GM12801 (cell line): ENCODE data around the gene NDOR1.

ENCODE experiments used
- TF ChIP-seq, protein P1 (sequence below): IDR thresholded peaks from one replicate; pipeline ENCODE4 v1.5.1; 2011; ENCODE audit warnings: control low read depth; ENCODE audit not compliant: insufficient read length; ENCODE audit errors: extremely low read depth

Gene NDOR1

GRCh38 chr9:137233143-137233980 lies 27.9 kb downstream of the NDOR1 start:
- TF ChIP-seq, protein P1, sequence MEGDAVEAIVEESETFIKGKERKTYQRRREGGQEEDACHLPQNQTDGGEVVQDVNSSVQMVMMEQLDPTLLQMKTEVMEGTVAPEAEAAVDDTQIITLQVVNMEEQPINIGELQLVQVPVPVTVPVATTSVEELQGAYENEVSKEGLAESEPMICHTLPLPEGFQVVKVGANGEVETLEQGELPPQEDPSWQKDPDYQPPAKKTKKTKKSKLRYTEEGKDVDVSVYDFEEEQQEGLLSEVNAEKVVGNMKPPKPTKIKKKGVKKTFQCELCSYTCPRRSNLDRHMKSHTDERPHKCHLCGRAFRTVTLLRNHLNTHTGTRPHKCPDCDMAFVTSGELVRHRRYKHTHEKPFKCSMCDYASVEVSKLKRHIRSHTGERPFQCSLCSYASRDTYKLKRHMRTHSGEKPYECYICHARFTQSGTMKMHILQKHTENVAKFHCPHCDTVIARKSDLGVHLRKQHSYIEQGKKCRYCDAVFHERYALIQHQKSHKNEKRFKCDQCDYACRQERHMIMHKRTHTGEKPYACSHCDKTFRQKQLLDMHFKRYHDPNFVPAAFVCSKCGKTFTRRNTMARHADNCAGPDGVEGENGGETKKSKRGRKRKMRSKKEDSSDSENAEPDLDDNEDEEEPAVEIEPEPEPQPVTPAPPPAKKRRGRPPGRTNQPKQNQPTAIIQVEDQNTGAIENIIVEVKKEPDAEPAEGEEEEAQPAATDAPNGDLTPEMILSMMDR: no peak

- TF ChIP-seq, protein P1: no peak
Observed at GRCh38 chr9:137234055-137234697, 28.7 kb downstream of the NDOR1 start.

- TF ChIP-seq, protein P1: no peak
Observed at GRCh38 chr9:137234758-137235423, 29.4 kb downstream of the NDOR1 start.

DNA sequence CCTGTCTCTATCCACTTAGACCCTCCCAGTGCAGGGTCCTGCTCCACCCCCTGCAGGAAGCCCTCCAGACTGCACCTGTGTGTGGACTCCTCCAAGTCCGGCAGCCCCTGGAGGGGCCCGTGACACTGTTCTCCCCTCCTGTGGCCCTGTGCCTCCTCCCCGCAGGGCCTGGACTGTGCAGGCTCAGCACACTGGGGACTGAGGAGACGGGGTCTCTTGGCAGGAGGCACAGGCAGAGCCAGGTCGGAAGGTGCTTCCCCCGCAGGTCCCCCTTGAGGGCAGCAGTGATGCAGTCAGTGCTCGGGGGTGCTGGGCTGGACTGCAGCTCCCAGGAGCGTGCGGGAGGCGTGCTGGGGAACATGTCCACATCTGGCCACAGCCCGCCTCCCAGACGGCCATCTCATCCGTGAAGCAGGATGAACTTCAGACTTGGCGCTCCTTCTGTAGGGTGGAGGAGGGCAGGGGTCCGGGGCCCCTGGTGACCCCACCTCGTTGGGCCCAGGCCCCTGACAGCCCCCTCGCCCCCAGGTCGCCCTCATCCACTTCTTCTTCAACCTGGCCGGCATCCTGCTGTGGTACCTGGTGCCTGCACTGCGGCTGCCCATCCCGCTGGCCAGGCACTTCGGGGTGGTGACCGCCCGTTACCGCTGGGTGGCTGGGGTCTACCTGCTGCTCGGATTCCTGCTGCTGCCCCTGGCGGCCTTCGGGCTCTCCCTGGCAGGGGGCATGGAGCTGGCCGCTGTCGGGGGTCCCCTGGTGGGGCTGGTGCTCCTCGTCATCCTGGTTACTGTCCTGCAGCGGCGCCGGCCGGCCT lies 30.1 kb downstream of the NDOR1 start:
- TF ChIP-seq, protein P1: no peak

- TF ChIP-seq, protein P1: no peak
Observed at GRCh38 chr9:137236238-137236935, 30.9 kb downstream of the NDOR1 start.

GRCh38 chr9:137236936-137237421 lies 31.5 kb downstream of the NDOR1 start:
- TF ChIP-seq, protein P1: no peak
